Adrenal gland (tissue), 12 donors: ENCODE data around the gene RPRD1B. TPM values are rescaled to one million over a fixed set of nuclear protein-coding genes. Genes with fewer than 3 reads are reported as not detected.
"Not testable (repeated sequence)": the region's sequence is repeated elsewhere in the genome, so short reads cannot be mapped to it uniquely, and the experiment has no call there.

Experiments used
- DNase-seq, 7 donors: peaks; one replicate each; pipeline ENCODE4 v3.0.0-alpha.2; 2019 to 2020
- H3K27ac ChIP-seq, 5 donors: fragments of 200-600 bp; sonication (generic) in 4 of 5; 1 replicate in 3 of 5; 2 replicates in 2 of 5; pipeline versions ENCODE4 v1.5.1 to v1.8.0; 2016 to 2020; ENCODE audit warnings: mild to moderate bottlenecking in 1 of 5
- H3K27me3 ChIP-seq: fragments of 200-600 bp; 2 replicates; pipeline ENCODE4 v1.8.0; 2021
- H3K36me3 ChIP-seq, 2 donors: fragments of 200-600 bp; replicated peaks in 1 of 2; 1 replicate in 1 of 2; 2 replicates in 1 of 2; pipeline versions ENCODE4 v1.5.1 to v1.8.0; 2018 to 2022
- H3K4me1 ChIP-seq, 2 donors: fragments of 200-600 bp; replicated peaks in 1 of 2; 1 replicate in 1 of 2; 2 replicates in 1 of 2; pipeline versions ENCODE4 v1.5.1 to v1.8.0; 2018 to 2021
- H3K4me3 ChIP-seq, 4 donors: fragments of 200-600 bp; sonication (generic) in 3 of 4; one replicate each; pipeline ENCODE4 v1.5.1; 2016 to 2018
- H3K9me3 ChIP-seq, 3 donors: fragments of 200-600 bp; sonication (generic) in 1 of 3; replicated peaks in 1 of 3; 1 replicate in 2 of 3; 2 replicates in 1 of 3; pipeline versions ENCODE4 v1.5.1 to v1.8.0; 2016 to 2021
- CTCF ChIP-seq, 6 experiments: fragments of 450-650 bp in 4 of 6; fragments of 200-600 bp in 2 of 6; sonication (generic) in 1 of 6; IDR thresholded peaks; 1 replicate in 5 of 6; 2 replicates in 1 of 6; pipeline versions ENCODE4 v1.5.1 to v1.8.0; 2016 to 2021; ENCODE audit warnings: antibody characterized with exemption in 6 of 6, mild to moderate bottlenecking in 2 of 6, moderate library complexity in 1 of 6
- POLR2A ChIP-seq, 2 donors: fragments of 450-650 bp; IDR thresholded peaks; one replicate each; pipeline ENCODE4 v1.6.1; 2017; ENCODE audit warnings: antibody characterized with exemption in 2 of 2, mild to moderate bottlenecking in 2 of 2, moderate library complexity in 1 of 2
- WGBS, 4 donors: extraction: QIAGEN DNeasy Blood & Tissue Kit in 2 of 4; methylation state at CpG; one replicate each; pipeline versions ENCODE4 v1.1.5 to v1.1.7; 2013 to 2017; 5-methylcytosine and 5-hydroxymethylcytosine counted together
- intact Hi-C, 2 donors: fragments of 100-400 bp; cut with DNase I; formaldehyde crosslinking; loops; one replicate each; pipeline versions ENCODE4 v1.14.1 to v1.15.0; 2022 to 2023
- polyA plus RNA-seq, 3 donors: library from polyadenylated mRNA; stranded (reverse); fragments of 200-250 nt in 2 of 3; fragments of 350-450 nt in 1 of 3; fragmentation: Illumina TruSeq in 1 of 3; extraction: RNeasy Lipid Tissue Mini Kit (QIAGEN cat#74804) in 1 of 3; gene quantifications; one replicate each; pipeline ENCODE4 v1.2.3, GENCODE V29; 2013 to 2014
- total RNA-seq, 9 donors: library from RNA; depleted of rRNA in 4 of 9; stranded (reverse); fragments of >200 nt in 4 of 9; fragments of 120-200 nt in 1 of 9; fragmentation: NEBNext Ultra II Directional in 1 of 9; extraction: Animal tissue kit (Norgen Biotek cat#: 25700) in 1 of 9; gene quantifications; one replicate each; pipeline versions ENCODE4 v1.1.0 to v1.2.4, GENCODE V29; 2013 to 2023
- donor health status: healthy with polysubstance abuse.
- donor health status: Bipolar disorder and iron deficiency.
- donor health status: DM: yes; HTN: yes; CAD: no.
- donor health status: DM: no; HTN: no; CAD: no.
- donor health status: DM: no; HTN: no; CAD: no.
- donor health status: DM: yes; HTN: yes; CAD: no.

Gene RPRD1B
- total and polyA plus RNA-seq, 12 donors: 5.9 to 36.4 (median 27.1) TPM

GRCh38 chr20:38007526-38007925 is 26.0 kb upstream of the RPRD1B start:
- TF ChIP-seq CTCF (IDR thresholded peaks at IDR 0.05) (no peak), POLR2A (IDR thresholded peaks at IDR 0.05) (no peak)
- H3K27me3 ChIP-seq: no peaks in the 10 kb centered on the region
- no peak for DNase-seq
- peaks cover 0 to 11% of the 10 kb centered on the region in 2 donors for H3K36me3 ChIP-seq
- WGBS, 4 donors: 90 to 100% (median 96%) methylated on average over 1 of the region's 1 CpG
- peaks cover 12 to 23% of the 10 kb centered on the region in 2 donors for H3K4me1 ChIP-seq
- no peak overlapping the region for H3K27ac ChIP-seq
- H3K9me3 ChIP-seq: no peaks in the 10 kb centered on the region
- H3K4me3 ChIP-seq: no peak overlapping the region
- intact Hi-C loops: loop anchor here in 1 of 2 donors (10.0 kb wide), 1 partner anchor 443 kb away; no protein-coding TSS in a partner anchor

GRCh38 chr20:38008233-38008944 is 25.2 kb upstream of the RPRD1B start:
- 87 to 98% (median 96%) methylated on average over 5 of the region's 5 CpGs for WGBS, 4 donors
- intact Hi-C loops: loop anchor here in 1 of 2 donors (10.0 kb wide), 1 partner anchor 444 kb away; no protein-coding TSS in a partner anchor
- TF ChIP-seq POLR2A (IDR thresholded peaks at IDR 0.05) (no peak), CTCF (IDR thresholded peaks at IDR 0.05) (no peak)
- Histone ChIP-seq H3K27me3 (no peaks in the 10 kb centered on the region), H3K36me3 (peaks cover 0 to 20% of the 10 kb centered on the region in 2 donors), H3K27ac (no peak overlapping the region), H3K9me3 (no peaks in the 10 kb centered on the region), H3K4me3 (no peak overlapping the region), H3K4me1 (peaks cover 12 to 23% of the 10 kb centered on the region in 2 donors)
- no peak for DNase-seq

- Histone ChIP-seq H3K4me1 (peaks cover 12 to 19% of the 10 kb centered on the region in 2 donors), H3K36me3 (peaks cover 0 to 24% of the 10 kb centered on the region in 2 donors)
- WGBS, 4 donors: 96 to 98% (median 97%) methylated on average over 5 of the region's 5 CpGs
- not testable (repeated sequence) for H3K27me3 ChIP-seq, DNase-seq, H3K27ac ChIP-seq, H3K4me3 ChIP-seq, H3K9me3 ChIP-seq
- intact Hi-C loops: loop anchor here in 1 of 2 donors (10.0 kb wide), 1 partner anchor 445 kb away; no protein-coding TSS in a partner anchor
Observed at GRCh38 chr20:38009416-38009815, 24.1 kb upstream of the RPRD1B start.

- Histone ChIP-seq H3K27me3 (no peaks in the 10 kb centered on the region), H3K4me1 (no peaks in the 10 kb centered on the region), H3K9me3 (no peaks in the 10 kb centered on the region), H3K4me3 (no peak overlapping the region), H3K27ac (no peak overlapping the region), H3K36me3 (peaks cover 0 to 24% of the 10 kb centered on the region in 2 donors)
- no peak for DNase-seq
- TF ChIP-seq POLR2A (IDR thresholded peaks at IDR 0.05): no peak
- intact Hi-C loops: no loop called here
- 94 to 98% (median 95%) methylated on average over 5 of the region's 5 CpGs for WGBS, 4 donors
Observed at GRCh38 chr20:38011696-38012095, 21.9 kb upstream of the RPRD1B start.

- H3K36me3 ChIP-seq: peaks cover 0 to 28% of the 10 kb centered on the region in 2 donors
- no peak overlapping the region for H3K27ac ChIP-seq
- no peak overlapping the region for H3K4me3 ChIP-seq
- no peaks in the 10 kb centered on the region for H3K4me1 ChIP-seq
- no peak for DNase-seq
- H3K9me3 ChIP-seq: no peaks in the 10 kb centered on the region
- intact Hi-C loops: no loop called here
- WGBS, 4 donors: 96 to 99% (median 98%) methylated on average over 8 of the region's 8 CpGs
- TF ChIP-seq POLR2A (IDR thresholded peaks at IDR 0.05) (no peak), CTCF (IDR thresholded peaks at IDR 0.05) (no peak)
- H3K27me3 ChIP-seq: no peaks in the 10 kb centered on the region
Observed at GRCh38 chr20:38012332-38012731, 21.2 kb upstream of the RPRD1B start.
